ENCODE measurements around the gene COMMD2. TPM values are rescaled to one million over a fixed set of nuclear protein-coding genes. Genes with fewer than 3 reads are reported as not detected.

COMMD2 gene
- total RNA-seq, 3 donors from 2014 or later (not counting 1 experiment from before 2014, with no cell fraction given): 39.9 to 42.9 (median 40.0) TPM

- Histone ChIP-seq H3K4me3 (ENCODE audit: low read length) (no peak overlapping the region), H3K4me1 (ENCODE audit: control insufficient read depth, insufficient read depth, low read length) (no peaks in the 10 kb centered on the region), H3K27ac (ENCODE audit: low read length) (no peak overlapping the region), H3K27me3 (ENCODE audit: control insufficient read depth, insufficient read depth, low read length) (no peaks in the 10 kb centered on the region), H3K36me3 (ENCODE audit: control insufficient read depth, insufficient read depth, low read length) (no peaks in the 10 kb centered on the region), H3K9me3 (ENCODE audit: control insufficient read depth, insufficient read depth, low read length) (no peaks in the 10 kb centered on the region)
- intact Hi-C loops (cut with micrococcal nuclease): no loop called here
- H3K27ac Mint-ChIP-seq: no peak overlapping the region
- H3K27me3 Mint-ChIP-seq (ENCODE audit: low read depth in 2 of 2): peaks cover 7 to 36% of the 10 kb centered on the region in 2 donors
- WGBS (ENCODE audit: insufficient coverage): 92% methylated on average over 3 of the region's 3 CpGs
- ATAC-seq (no peak), DNase-seq (no peak)
- no peaks in the 10 kb centered on the region for H3K36me3 Mint-ChIP-seq
- H3K9me3 Mint-ChIP-seq: no peaks in the 10 kb centered on the region
- H3K4me3 Mint-ChIP-seq: no peak overlapping the region
- peaks cover 0 to 6% of the 10 kb centered on the region in 2 donors for H3K4me1 Mint-ChIP-seq
- TF ChIP-seq CTCF (IDR thresholded peaks at IDR 0.05): no peak
Observed at GRCh38 chr3:149781741-149782140, 29.5 kb upstream of the COMMD2 start.

GRCh38 chr3:149781211-149781610 is 28.9 kb upstream of the COMMD2 start:
- Histone ChIP-seq H3K4me3 (ENCODE audit: low read length) (no peak overlapping the region), H3K4me1 (ENCODE audit: control insufficient read depth, insufficient read depth, low read length) (no peaks in the 10 kb centered on the region)

GRCh38 chr3:149777414-149778214 is 25.3 kb upstream of the COMMD2 start:
- ATAC-seq (no peak), DNase-seq (no peak)
- intact Hi-C loops (cut with micrococcal nuclease): no loop called here
- no peak overlapping the region for H3K27ac Mint-ChIP-seq
- no peak overlapping the region for H3K4me3 Mint-ChIP-seq
- Histone ChIP-seq H3K27ac (ENCODE audit: low read length) (no peak overlapping the region), H3K4me1 (ENCODE audit: control insufficient read depth, insufficient read depth, low read length) (no peaks in the 10 kb centered on the region), H3K27me3 (ENCODE audit: control insufficient read depth, insufficient read depth, low read length) (no peaks in the 10 kb centered on the region), H3K9me3 (ENCODE audit: control insufficient read depth, insufficient read depth, low read length) (no peaks in the 10 kb centered on the region), H3K4me3 (ENCODE audit: low read length) (no peak overlapping the region), H3K36me3 (ENCODE audit: control insufficient read depth, insufficient read depth, low read length) (no peaks in the 10 kb centered on the region)
- H3K9me3 Mint-ChIP-seq: no peaks in the 10 kb centered on the region
- no peaks in the 10 kb centered on the region for H3K36me3 Mint-ChIP-seq
- no peak for TF ChIP-seq CTCF (IDR thresholded peaks at IDR 0.05)
- 84% methylated on average over 2 of the region's 2 CpGs for WGBS (ENCODE audit: insufficient coverage)
- H3K27me3 Mint-ChIP-seq (ENCODE audit: low read depth in 2 of 2): peaks cover 6 to 19% of the 10 kb centered on the region in 2 donors
- peaks cover 0 to 6% of the 10 kb centered on the region in 2 donors for H3K4me1 Mint-ChIP-seq

More at GRCh38 chr3:149781211-149781610, 28.9 kb upstream of the COMMD2 start:
- DNase-seq: no peak
- Mint-ChIP-seq H3K4me3 (no peak overlapping the region), H3K36me3 (no peaks in the 10 kb centered on the region), H3K27me3 (ENCODE audit: low read depth in 2 of 2) (peaks cover 4 to 36% of the 10 kb centered on the region in 2 donors), H3K9me3 (no peaks in the 10 kb centered on the region), H3K4me1 (peaks cover 0 to 6% of the 10 kb centered on the region in 2 donors), H3K27ac (no peak overlapping the region)
- Histone ChIP-seq H3K9me3 (ENCODE audit: control insufficient read depth, insufficient read depth, low read length) (no peaks in the 10 kb centered on the region), H3K27me3 (ENCODE audit: control insufficient read depth, insufficient read depth, low read length) (no peaks in the 10 kb centered on the region), H3K36me3 (ENCODE audit: control insufficient read depth, insufficient read depth, low read length) (no peaks in the 10 kb centered on the region), H3K27ac (ENCODE audit: low read length) (peak overlapping the region; percentile 18)
- intact Hi-C loops (cut with micrococcal nuclease): no loop called here
- ATAC-seq: no peak
- 28% methylated on average over 3 of the region's 4 CpGs for WGBS (ENCODE audit: insufficient coverage)
- TF ChIP-seq CTCF (IDR thresholded peaks at IDR 0.05): no peak
